ENCODE data around the gene AIG1. TPM values are rescaled to one million over a fixed set of nuclear protein-coding genes. Genes with fewer than 3 reads are reported as not detected.
"Not testable (repeated sequence)": the region's sequence is repeated elsewhere in the genome, so short reads cannot be mapped to it uniquely, and the experiment has no call there.

Gene AIG1
- total RNA-seq, 1 donor from 2014 or later, result 46.4 TPM

- no peak for DNase-seq (ENCODE audit: low spot score)
Observed at GRCh38 chr6:143323729-143324470, 263.2 kb downstream of the AIG1 start.

- DNase-seq (ENCODE audit: low spot score), result no peak
Observed at GRCh38 chr6:143325379-143326140, 264.9 kb downstream of the AIG1 start.

GRCh38 chr6:143328876-143329275 is 268.2 kb downstream of the AIG1 start:
- DNase-seq (ENCODE audit: low spot score), result no peak

GRCh38 chr6:143329323-143329722 is 268.6 kb downstream of the AIG1 start:
- no peak for DNase-seq (ENCODE audit: low spot score)

- DNase-seq (ENCODE audit: low spot score), result no peak
Observed at GRCh38 chr6:143331362-143331761, 270.7 kb downstream of the AIG1 start.

- DNase-seq (ENCODE audit: low spot score), result no peak
Observed at GRCh38 chr6:143332153-143332845, 271.6 kb downstream of the AIG1 start.

GRCh38 chr6:143333081-143333480 is 272.4 kb downstream of the AIG1 start:
- no peak for DNase-seq (ENCODE audit: low spot score)

- DNase-seq (ENCODE audit: low spot score), result no peak
Observed at GRCh38 chr6:143333749-143334520, 273.2 kb downstream of the AIG1 start.

GRCh38 chr6:143335865-143336264 is 275.2 kb downstream of the AIG1 start:
- no peak for DNase-seq (ENCODE audit: low spot score)

- DNase-seq (ENCODE audit: low spot score), result no peak
Observed at GRCh38 chr6:143336446-143337152, 275.9 kb downstream of the AIG1 start.

GRCh38 chr6:143337201-143337949 is 276.7 kb downstream of the AIG1 start:
- DNase-seq (ENCODE audit: low spot score), result no peak

- no peak for DNase-seq (ENCODE audit: low spot score)
Observed at GRCh38 chr6:143339223-143339622, 278.5 kb downstream of the AIG1 start.

GRCh38 chr6:143345477-143345876 is 284.8 kb downstream of the AIG1 start:
- not testable (repeated sequence) for DNase-seq (ENCODE audit: low spot score)

GRCh38 chr6:143346004-143346403 is 285.3 kb downstream of the AIG1 start:
- no peak for DNase-seq (ENCODE audit: low spot score)

- DNase-seq (ENCODE audit: low spot score), result no peak
Observed at GRCh38 chr6:143348531-143348930, 287.8 kb downstream of the AIG1 start.

GRCh38 chr6:143349530-143349929 is 288.8 kb downstream of the AIG1 start:
- DNase-seq (ENCODE audit: low spot score), result no peak

- DNase-seq (ENCODE audit: low spot score), result no peak
Observed at GRCh38 chr6:143356101-143356880, 295.6 kb downstream of the AIG1 start.

- DNase-seq (ENCODE audit: low spot score), result no peak
Observed at GRCh38 chr6:143357152-143357551, 296.5 kb downstream of the AIG1 start.
